Sigmoid colon (tissue), 7 donors: ENCODE results near the gene PLTP. TPM values are rescaled to one million over a fixed set of nuclear protein-coding genes. Genes with fewer than 3 reads are reported as not detected.

Source experiments
- DNase-seq: peaks from one replicate; pipeline ENCODE4 v3.0.0-alpha.2; 2019
- H3K27ac ChIP-seq, 4 donors: fragments of 200-600 bp; sonication (generic); one replicate each; pipeline ENCODE4 v1.5.1; 2016 to 2019; ENCODE audit warnings: mild to moderate bottlenecking in 1 of 4
- H3K27me3 ChIP-seq, 3 donors: fragments of 200-600 bp; sonication (generic); one replicate each; pipeline ENCODE4 v1.5.1; 2019; ENCODE audit warnings: mild to moderate bottlenecking in 1 of 3
- H3K36me3 ChIP-seq, 4 donors: fragments of 200-600 bp; sonication (generic); one replicate each; pipeline ENCODE4 v1.5.1; 2016 to 2019
- H3K4me1 ChIP-seq, 4 donors: fragments of 200-600 bp; sonication (generic); one replicate each; pipeline ENCODE4 v1.5.1; 2017 to 2019
- H3K4me3 ChIP-seq, 4 donors: fragments of 200-600 bp; sonication (generic); one replicate each; pipeline ENCODE4 v1.5.1; 2017 to 2019; ENCODE audit warnings: mild to moderate bottlenecking in 2 of 4, moderate library complexity in 1 of 4
- H3K9me3 ChIP-seq, 4 donors: fragments of 200-600 bp in 3 of 4; sonication (generic) in 3 of 4; one replicate each; pipeline versions ENCODE4 v1.5.1 to v1.6.1; 2013 to 2019
- EP300 ChIP-seq, 4 donors: sonication (generic); formaldehyde crosslinking; IDR thresholded peaks; one replicate each; pipeline ENCODE4 v1.6.1; 2017; ENCODE audit warnings: antibody characterized with exemption in 4 of 4
- POLR2A ChIP-seq, 2 donors: fragments of 450-650 bp; IDR thresholded peaks; one replicate each; pipeline ENCODE4 v1.6.1; 2016; ENCODE audit warnings: antibody characterized with exemption in 2 of 2, mild to moderate bottlenecking in 2 of 2, moderate library complexity in 2 of 2
- POLR2AphosphoS5 ChIP-seq, 4 donors: sonication (generic); formaldehyde crosslinking; IDR thresholded peaks; one replicate each; pipeline ENCODE4 v1.6.1; 2017; ENCODE audit warnings: antibody characterized with exemption in 4 of 4
- WGBS, 2 donors: extraction: QIAGEN DNeasy Blood & Tissue Kit; methylation state at CpG; one replicate each; pipeline ENCODE4 v1.1.7; 2013; 5-methylcytosine and 5-hydroxymethylcytosine counted together
- intact Hi-C: fragments of 100-400 bp; cut with DNase I; formaldehyde crosslinking; loops from one replicate; pipeline ENCODE4 v1.15.1; 2023
- polyA plus RNA-seq, 3 donors: library from polyadenylated mRNA; stranded (reverse); fragments of 200-250 nt; gene quantifications; one replicate each; pipeline ENCODE4 v1.2.3, GENCODE V29; 2013
- total RNA-seq, 4 donors: library from RNA; depleted of rRNA; stranded (reverse); fragments of >200 nt; gene quantifications; one replicate each; pipeline ENCODE4 v1.1.0, GENCODE V29; 2016
- TF ChIP-seq, protein P1 (sequence below), 4 experiments: fragments of 450-650 bp in 3 of 4; fragments of 200-600 bp in 1 of 4; IDR thresholded peaks; one replicate each; pipeline ENCODE4 v1.5.1; 2016 to 2019; ENCODE audit warnings: antibody characterized with exemption in 4 of 4, mild to moderate bottlenecking in 3 of 4, moderate library complexity in 2 of 4
- donor health status: healthy with polysubstance abuse.
- donor health status: Bipolar disorder and iron deficiency.
- donor health status: healthy.

Gene PLTP
- total and polyA plus RNA-seq, 7 donors, result 36.6 to 296 (median 68.7) TPM

DNA sequence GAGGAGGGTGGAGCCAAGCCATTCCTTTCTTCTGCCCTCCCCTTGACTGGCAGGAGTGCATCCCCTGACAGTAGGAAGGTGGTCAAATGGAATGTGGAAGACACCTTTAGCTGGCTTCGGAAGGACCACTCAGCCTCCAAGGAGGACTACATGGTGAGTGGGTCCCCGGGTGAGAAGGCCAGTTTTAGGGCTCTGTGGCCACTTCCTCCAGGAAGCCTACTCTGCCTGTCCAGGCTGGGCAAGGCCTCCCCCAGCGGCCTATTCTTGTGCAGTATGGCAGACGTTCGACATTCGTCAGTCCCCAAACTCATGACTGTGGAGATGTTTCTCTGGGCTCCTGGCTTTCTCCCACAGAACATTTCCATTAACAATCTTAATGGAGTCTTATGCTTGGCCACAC lies 31.7 kb upstream of the PLTP start:
- DNase-seq, result no peak
- Histone ChIP-seq H3K36me3 (peaks cover 66 to 99% (median 89%) of the 10 kb centered on the region in 4 donors), H3K27me3 (no peaks in the 10 kb centered on the region), H3K9me3 (no peaks in the 10 kb centered on the region), H3K4me3 (no peak overlapping the region), H3K27ac (no peak overlapping the region), H3K4me1 (peaks cover 0 to 4% (median 0%) of the 10 kb centered on the region in 4 donors)
- TF ChIP-seq EP300 (IDR thresholded peaks at IDR 0.05), result no peak
- TF ChIP-seq POLR2A (IDR thresholded peaks at IDR 0.05), result no peak
- TF ChIP-seq, protein P1, sequence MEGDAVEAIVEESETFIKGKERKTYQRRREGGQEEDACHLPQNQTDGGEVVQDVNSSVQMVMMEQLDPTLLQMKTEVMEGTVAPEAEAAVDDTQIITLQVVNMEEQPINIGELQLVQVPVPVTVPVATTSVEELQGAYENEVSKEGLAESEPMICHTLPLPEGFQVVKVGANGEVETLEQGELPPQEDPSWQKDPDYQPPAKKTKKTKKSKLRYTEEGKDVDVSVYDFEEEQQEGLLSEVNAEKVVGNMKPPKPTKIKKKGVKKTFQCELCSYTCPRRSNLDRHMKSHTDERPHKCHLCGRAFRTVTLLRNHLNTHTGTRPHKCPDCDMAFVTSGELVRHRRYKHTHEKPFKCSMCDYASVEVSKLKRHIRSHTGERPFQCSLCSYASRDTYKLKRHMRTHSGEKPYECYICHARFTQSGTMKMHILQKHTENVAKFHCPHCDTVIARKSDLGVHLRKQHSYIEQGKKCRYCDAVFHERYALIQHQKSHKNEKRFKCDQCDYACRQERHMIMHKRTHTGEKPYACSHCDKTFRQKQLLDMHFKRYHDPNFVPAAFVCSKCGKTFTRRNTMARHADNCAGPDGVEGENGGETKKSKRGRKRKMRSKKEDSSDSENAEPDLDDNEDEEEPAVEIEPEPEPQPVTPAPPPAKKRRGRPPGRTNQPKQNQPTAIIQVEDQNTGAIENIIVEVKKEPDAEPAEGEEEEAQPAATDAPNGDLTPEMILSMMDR (IDR thresholded peaks at IDR 0.05), result no peak
- no peak for TF ChIP-seq POLR2AphosphoS5 (IDR thresholded peaks at IDR 0.05)
- intact Hi-C loops, result no loop called here
- WGBS, 2 donors, result 93 to 94% methylated on average over 6 of the region's 6 CpGs

DNA sequence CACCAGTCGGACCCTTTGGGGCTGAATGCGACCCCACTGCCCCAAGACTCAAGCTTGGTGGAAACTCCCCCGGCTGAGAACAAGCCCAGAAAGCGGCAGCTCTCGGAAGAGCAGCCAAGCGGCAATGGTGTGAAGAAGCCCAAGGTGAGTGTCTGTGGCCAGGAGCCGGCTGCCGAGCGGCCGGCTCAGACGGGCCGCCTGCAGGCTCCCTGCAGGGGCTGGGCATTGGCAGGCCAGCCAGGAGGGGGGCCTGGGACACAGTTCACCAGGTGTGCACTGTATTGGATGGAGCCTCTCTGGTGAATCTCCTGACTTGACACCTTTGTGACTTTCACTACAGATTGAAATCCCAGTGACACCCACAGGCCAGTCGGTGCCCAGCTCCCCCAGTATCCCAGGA lies 28.5 kb upstream of the PLTP start:
- H3K4me3 ChIP-seq, result no peak overlapping the region
- WGBS, 2 donors, result 95 to 97% methylated on average over 13 of the region's 13 CpGs
- no peaks in the 10 kb centered on the region for H3K27me3 ChIP-seq
- H3K27ac ChIP-seq, result no peak overlapping the region
- no peaks in the 10 kb centered on the region for H3K9me3 ChIP-seq
- intact Hi-C loops, result no loop called here
- H3K4me1 ChIP-seq, result peaks cover 0 to 20% (median 12%) of the 10 kb centered on the region in 4 donors
- TF ChIP-seq EP300 (IDR thresholded peaks at IDR 0.05) (no peak), POLR2AphosphoS5 (IDR thresholded peaks at IDR 0.05) (no peak), POLR2A (IDR thresholded peaks at IDR 0.05) (no peak)
- TF ChIP-seq, protein P1 (IDR thresholded peaks at IDR 0.05), result no peak
- H3K36me3 ChIP-seq, result peaks cover 49 to 81% (median 66%) of the 10 kb centered on the region in 4 donors
- DNase-seq, result no peak

DNA sequence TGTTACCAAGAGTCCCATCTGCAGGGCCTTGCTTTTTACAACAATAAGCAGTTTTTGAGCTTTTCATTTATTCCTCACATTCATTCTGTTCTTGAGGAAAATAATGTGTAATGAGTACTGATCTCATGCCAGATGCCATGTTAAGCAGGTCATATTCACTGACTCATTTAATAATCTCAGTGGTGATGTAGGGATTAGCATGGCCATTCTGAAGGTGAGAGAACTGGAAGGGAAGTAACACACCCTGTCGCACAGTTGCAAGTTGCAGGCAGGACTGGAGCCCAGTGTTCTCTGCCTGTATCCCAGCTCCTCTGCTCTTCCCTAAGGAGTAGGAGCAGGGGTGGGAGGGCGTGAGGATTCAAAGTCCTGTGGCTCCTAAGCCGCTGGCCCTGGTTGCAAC lies 28.1 kb upstream of the PLTP start:
- no peak for DNase-seq
- no peak for TF ChIP-seq POLR2AphosphoS5 (IDR thresholded peaks at IDR 0.05)
- TF ChIP-seq EP300 (IDR thresholded peaks at IDR 0.05), result no peak
- no peak for TF ChIP-seq POLR2A (IDR thresholded peaks at IDR 0.05)
- TF ChIP-seq, protein P1 (IDR thresholded peaks at IDR 0.05), result no peak
- intact Hi-C loops, result no loop called here
- Histone ChIP-seq H3K27me3 (no peaks in the 10 kb centered on the region), H3K36me3 (peaks cover 46 to 77% (median 62%) of the 10 kb centered on the region in 4 donors), H3K4me1 (peaks cover 0 to 20% (median 12%) of the 10 kb centered on the region in 4 donors), H3K4me3 (no peak overlapping the region), H3K9me3 (no peaks in the 10 kb centered on the region), H3K27ac (no peak overlapping the region)
- 95 to 96% methylated on average over 3 of the region's 3 CpGs for WGBS, 2 donors

DNA sequence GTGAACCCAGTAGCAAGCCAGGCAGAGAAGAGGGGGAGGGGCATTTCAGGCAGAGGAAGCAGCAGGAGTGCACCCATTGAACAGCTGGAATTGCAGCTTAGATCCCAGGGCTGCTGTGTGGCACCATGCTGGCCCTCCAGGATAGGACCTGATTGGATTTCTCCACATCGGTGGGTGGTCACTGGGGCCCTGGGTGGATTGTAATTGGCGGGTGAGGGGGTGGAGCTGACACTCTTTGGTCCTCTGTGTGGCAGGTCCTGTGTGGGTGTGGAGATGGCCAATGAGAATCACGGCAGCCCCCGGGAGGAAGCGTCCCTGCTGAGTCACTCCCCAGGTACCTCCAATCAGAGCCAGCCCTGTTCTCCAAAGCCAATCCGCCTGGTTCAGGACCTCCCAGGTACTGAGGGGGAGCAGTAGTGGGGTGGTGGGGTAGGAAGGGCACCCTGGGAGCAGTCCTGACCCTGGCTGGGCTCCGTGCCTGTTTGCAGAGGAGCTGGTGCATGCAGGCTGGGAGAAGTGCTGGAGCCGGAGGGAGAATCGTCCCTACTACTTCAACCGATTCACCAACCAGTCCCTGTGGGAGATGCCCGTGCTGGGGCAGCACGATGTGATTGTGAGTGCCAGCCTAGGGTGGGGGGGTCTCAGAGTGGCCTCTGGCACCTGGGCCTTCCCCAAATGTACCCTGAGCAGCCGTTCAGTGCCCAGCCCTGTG lies 26.9 kb upstream of the PLTP start:
- intact Hi-C loops, result loop anchor here (10.0 kb wide), 2 partner anchors 124 to 574 kb away; partner anchors contain the start of genes SYS1 and UBE2C
- no peak for DNase-seq
- no peaks in the 10 kb centered on the region for H3K27me3 ChIP-seq
- peaks cover 0 to 23% (median 11%) of the 10 kb centered on the region in 4 donors for H3K4me1 ChIP-seq
- no peaks in the 10 kb centered on the region for H3K9me3 ChIP-seq
- 94% methylated on average over 13 of the region's 13 CpGs for WGBS, 2 donors
- TF ChIP-seq EP300 (IDR thresholded peaks at IDR 0.05), result no peak
- TF ChIP-seq, protein P1 (IDR thresholded peaks at IDR 0.05), result no peak
- no peak for TF ChIP-seq POLR2A (IDR thresholded peaks at IDR 0.05)
- TF ChIP-seq POLR2AphosphoS5 (IDR thresholded peaks at IDR 0.05), result no peak
- peaks cover 44 to 66% (median 51%) of the 10 kb centered on the region in 4 donors for H3K36me3 ChIP-seq
- H3K4me3 ChIP-seq, result no peak overlapping the region
- no peak overlapping the region for H3K27ac ChIP-seq
